Superior temporal gyrus (tissue), 1 donor: ENCODE data around the gene LAMB4.

Source experiments
- DNase-seq: peaks from one replicate; pipeline ENCODE4 v3.0.0-alpha.2; 2016; ENCODE audit errors: extremely low spot score

LAMB4 gene

DNA sequence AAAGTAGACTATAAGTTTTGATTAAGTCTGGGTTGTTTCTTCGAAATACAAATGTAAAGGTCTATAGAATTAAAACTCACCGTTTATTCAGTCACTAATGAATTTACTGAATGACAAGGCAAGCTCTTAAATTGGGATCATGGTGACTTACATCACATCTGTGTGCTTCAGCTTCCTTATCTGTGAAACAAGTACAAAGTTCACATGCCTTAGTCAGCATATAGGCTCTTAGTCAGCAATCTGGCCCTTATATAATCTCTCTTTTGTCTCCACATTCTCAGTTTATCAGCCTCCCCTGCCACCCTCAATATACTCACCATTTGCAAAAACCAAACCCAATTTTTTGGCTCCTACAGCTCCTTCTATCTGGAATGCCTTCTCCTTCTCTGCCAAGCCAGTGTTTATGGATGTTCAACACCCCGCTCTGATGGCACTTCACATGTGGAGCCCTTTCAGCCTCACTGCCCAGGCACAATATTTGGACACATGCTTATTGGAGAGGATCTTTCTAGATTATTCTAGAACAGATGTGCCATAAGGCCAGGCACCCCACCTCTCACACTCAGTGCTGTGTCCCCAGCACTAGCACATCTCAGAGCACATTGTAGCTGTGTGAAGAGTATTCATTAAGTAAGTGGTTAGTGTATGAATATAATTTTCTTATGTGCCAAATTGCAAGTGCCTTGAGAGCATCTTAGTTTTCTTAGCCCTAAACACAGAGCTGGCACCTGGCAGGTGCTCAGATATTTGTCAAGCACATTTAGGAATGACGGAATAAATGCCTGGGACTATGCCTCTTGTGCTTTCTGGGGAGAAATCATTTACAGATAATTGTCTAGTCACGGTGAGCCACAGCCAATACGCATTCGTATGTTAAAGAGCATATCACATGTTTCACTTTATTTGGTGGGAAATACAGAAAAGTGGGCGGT is 117.4 kb downstream of the LAMB4 start:
- no peak for DNase-seq

DNA sequence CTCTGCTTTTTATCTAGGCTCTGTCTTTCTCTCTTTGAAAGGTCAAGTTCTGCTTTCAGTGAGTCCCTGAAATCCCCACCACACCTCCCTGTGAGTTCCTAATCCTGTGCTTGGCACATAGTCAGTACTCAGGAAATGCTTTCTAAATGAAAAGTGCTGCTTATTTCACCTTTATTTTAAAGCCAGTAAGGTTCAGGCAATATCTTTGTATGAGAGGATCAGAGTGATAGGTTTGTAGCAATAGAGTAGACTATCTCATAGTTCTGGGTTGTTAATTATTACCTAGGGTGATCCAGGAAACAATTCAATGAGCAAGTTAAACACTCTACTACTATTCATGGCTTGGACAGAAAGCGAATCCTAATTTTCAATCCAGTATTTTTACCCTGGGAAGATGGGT is 119.8 kb downstream of the LAMB4 start:
- DNase-seq, result no peak

DNA sequence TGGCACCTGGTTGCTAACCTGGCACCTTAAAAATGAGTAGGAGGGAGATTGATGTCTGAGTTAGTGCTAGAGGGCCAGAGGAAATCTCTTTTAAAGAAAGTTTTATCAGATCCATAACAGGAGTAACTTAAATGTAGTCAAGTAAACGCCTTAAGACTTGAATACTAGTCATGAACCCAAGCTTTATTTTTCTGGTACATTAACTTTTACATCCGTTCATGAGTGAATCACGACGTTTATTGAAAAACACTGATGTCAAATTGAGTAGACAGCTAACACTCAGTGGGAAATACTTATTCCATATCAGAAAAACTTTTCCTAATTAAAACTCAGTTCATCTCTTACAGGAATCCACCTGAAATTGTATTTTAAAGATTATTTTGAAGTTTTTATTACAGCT is 120.3 kb downstream of the LAMB4 start:
- DNase-seq, result no peak

DNA sequence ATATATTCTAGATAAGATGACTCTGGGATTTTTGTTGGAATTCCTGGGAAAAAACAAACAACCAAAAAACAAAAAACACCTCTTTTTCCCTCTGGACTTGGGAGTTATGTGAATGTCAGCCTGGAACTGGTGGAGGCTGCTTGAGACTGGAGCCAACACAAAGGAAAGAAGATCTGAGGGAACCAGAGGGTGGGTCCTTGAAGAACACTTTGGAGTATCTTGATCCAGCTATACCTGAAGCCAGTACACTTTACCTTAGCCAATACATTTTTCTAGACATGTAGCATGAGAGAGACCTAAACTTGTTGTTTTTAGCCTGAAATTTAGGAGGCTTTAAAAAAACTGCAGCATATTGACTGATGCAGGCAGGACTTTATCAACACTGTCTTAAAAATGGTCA is 121.3 kb downstream of the LAMB4 start:
- no peak for DNase-seq

DNA sequence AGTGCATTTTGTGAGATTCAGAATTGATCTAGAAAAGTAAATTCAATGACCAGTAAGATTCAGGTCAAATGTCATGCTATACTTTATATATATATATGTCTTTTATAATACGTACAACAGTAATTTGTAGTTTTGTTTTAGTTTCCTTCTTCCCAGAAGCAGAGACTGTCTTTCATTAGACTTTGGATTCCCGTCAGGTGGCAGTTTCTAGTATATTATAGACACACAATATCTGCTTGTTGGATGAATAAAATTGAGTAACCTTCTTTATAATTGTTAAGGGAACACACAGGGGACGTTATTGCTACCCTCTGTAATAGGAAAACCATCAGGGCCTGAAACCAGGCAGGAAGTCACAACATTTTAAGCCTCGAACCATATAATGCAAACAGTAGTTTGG is 121.9 kb downstream of the LAMB4 start:
- no peak for DNase-seq

DNA sequence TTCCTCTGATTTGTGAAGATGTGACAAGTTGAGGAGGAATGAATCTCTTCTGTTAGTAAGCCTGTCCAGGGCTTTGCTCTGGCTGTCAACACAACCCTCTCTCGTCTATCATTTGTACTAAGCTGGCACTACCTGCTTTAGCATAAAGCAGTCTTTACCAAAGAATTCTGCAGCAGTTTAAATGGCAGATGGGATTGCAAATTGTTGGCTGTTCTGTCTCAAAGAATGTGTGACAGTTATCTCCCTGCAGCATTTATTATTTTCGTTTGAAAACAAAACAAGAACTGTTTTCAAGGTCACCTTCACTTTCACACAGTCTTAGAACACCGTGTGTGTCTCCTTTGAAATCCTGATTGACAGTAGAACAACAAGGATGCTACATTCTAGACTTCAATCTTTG is 122.4 kb downstream of the LAMB4 start:
- no peak for DNase-seq

DNA sequence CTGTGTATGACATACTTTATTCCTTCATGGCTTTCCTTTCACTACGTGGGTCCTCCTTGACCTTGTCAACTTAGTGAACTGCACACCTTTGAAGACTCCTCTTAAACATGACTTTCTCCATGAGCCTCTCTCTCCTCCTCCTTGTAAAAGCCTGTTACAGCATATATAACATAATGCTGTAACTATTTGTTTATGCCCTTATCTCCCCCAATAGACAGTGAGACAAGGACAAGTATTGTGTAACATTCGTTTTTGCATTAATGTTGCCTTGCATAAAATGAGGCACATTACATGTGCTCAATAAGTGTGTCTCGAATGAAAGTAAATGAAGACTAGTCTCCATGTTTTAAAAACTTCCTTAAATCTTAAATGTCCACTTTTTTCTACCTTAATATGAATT is 122.9 kb downstream of the LAMB4 start:
- no peak for DNase-seq

DNA sequence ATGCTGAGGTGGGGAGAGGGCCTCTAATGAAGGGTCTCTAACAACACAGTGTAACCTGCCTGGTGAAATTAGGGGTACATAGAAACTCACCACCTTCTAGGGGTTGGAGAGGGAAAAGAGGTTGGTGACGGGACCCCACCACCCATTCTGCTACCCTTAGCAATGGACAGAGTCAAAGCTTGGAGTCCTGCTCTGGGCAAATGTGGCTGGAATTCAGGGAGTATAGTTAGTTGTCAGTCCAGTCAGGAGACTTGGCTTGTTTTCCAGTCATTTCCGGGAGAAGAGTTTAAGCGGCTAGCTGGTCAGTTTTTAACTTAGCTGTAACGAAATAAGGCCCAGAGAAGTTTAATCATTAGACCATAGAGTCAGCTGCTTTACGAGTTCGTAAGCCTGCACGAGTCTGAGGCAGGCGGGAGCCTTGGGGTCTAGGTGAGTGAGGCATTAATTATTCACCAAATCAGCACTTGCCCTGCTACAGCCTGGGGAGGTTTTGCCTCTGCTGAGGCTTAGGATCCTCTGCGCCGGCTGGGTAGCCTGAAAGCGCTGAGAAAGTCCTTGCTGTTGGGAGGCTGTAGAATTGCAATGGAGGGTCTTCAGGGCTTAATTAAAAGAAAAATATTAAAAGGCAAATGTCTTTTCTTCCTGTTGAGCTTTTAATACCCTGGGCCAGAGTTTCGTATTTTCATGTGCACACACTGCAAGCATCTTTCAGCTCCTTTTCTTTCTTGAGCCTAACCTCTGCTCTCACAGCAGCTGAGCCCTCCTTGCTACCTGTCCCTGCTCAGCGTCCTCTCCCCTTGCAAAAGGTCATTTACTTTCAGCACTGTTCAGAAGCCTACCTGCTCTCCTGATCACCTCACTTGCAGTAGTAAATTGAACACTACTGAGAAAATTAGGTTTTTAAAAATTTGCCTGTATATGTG is 125.7 kb downstream of the LAMB4 start:
- DNase-seq, result no peak

DNA sequence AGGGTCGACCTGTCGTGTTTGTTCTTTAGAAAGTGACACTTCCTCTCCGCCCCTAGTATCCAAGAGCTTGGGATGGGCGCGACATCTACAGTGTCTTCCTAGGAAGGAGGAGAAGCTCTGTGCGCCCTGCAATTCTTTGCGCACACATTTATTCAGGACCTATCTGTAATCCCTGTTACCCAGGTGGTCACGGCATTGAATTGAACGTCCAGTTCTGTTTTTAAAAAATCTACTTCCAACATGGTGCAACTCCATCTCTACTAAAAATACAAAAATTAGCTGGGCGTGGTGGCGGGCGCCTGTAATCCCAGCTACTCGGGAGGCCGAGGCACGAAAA is 126.6 kb downstream of the LAMB4 start:
- no peak for DNase-seq

DNA sequence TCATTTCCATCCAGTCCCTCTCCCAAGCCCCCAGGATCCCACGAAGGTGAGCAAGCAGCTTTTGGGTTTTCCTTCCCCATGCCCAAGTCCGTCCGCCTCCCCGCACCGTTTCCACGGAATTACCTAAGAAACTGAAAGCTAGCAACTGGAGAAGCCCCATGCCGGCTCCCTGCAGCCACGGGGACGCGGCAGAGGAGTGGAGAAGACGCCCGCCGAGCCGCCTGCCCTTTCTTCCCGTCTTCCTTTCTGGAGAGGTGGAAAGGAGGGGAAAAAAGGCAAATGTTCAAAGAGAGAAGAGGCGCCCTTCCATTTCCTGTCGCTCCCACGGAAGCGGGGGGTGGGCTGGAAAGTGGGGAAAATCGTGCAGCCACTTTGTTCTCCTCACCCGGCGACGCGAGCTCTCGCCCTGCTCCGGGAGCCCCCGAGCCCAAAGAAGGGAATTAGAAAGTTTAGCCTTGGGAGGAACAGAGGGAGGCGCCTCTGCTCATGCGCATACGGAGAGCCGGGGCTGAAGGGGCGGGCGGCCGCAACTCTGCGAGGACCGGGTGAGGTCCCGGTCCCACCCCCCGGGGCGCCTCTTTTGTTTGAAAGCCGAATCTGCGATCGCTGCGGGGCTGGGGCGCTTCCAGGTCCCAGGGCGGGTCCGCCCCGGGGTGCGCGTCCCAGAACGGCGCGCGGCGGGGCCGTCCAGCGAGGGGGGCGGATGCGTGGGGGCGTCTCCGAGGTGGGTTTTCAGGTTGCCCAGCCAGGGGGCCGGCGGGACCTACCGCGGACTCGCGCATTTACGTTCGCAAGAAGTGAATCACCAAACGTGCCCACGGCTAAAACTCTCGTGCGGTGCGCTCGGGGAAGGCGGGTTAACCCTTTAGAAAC is 127.2 kb downstream of the LAMB4 start, which contains the start of gene LAMB1:
LAMB1 (minus strand) TSS at position 436 of the 873 bp plus-strand sequence; CDS start at position 160, 276 bp downstream.
- DNase-seq, result no peak

DNA sequence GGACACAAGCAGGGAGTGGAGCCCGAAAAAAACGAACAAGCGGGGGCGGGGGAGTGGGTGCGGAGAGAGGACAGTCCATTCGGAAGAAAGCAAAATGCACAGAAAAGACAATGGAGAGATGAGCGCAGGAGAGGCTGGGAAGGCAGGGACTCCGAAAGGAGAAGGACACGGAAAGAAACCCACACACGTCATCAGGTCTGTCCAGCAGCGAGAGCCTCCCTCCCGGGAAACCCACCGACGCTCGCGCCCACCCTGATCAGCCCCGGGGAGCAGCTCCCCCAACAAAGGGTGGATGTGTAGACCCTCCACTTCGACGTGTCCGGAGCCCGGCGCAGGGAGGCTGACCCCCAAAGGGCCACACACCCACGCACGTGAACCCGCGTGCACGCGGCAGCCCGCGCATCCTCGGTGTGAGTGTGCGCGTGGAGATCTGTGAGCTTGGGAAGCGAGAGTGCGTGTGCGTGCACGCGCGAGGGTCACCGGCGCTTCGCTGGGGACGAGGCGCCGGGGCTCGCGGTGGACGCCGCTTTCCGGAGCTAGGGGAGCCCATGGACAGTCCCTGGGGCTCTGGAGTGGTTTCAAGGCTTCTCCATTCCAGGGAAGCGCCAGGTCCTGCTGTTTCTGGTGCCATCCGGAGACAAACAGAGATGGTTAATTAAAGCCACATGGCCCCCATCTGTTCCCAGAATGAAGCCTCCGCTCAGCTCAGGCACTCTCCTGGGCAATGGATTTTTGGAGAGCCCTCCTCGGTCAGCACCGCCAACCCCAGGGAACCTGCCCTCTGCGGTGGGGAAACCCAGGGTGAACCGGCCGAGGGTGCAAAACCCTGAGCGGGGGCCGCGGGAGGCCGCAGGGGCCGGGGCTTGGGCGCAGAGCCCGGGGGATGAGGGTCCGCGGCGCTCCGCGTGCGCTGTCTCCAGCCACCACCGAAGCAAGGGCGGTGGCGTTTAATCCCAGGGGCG is 128.1 kb downstream of the LAMB4 start:
- no peak for DNase-seq

DNA sequence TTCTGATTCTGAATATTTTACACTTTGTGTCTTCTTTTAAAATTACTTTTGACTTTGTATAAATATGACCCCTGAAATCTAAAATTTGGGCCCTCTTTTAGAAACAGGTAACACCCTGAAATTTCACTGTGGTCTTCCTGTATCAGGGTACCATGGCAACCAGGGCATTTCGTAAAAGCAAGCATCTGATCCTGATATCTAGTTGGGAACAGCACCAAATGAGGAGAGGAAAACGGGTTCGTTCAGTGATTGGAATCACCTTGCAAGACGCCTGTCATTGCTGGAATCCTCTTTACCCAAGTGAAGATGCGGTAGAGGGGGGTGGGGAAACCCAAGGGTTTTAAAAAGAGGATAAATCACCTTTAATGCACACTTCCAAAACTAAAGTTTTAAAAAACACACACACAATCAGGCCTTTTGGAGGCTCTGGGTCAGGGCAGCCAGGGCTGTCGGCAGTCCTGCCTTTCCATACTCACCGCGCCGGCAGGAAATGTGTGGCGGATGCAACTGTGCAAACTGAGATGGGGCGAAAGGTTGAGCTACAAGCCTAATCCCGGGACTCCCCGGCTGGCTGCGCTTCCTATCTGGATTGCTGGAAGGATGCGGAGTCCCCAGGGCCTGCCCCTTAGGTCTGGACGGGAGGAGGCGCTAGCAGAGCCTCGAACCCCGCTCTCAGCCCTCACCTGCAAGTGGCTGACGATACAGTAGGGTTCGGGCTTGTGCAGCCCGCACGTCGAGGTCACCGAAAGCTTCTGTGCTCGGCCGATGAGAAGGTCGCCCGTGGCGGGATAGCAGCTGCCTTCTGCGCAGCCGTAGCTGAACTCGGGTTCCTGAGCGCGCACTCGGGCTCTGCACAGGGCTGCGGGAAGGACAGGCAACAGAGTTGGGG is 129.0 kb downstream of the LAMB4 start:
- no peak for DNase-seq

DNA sequence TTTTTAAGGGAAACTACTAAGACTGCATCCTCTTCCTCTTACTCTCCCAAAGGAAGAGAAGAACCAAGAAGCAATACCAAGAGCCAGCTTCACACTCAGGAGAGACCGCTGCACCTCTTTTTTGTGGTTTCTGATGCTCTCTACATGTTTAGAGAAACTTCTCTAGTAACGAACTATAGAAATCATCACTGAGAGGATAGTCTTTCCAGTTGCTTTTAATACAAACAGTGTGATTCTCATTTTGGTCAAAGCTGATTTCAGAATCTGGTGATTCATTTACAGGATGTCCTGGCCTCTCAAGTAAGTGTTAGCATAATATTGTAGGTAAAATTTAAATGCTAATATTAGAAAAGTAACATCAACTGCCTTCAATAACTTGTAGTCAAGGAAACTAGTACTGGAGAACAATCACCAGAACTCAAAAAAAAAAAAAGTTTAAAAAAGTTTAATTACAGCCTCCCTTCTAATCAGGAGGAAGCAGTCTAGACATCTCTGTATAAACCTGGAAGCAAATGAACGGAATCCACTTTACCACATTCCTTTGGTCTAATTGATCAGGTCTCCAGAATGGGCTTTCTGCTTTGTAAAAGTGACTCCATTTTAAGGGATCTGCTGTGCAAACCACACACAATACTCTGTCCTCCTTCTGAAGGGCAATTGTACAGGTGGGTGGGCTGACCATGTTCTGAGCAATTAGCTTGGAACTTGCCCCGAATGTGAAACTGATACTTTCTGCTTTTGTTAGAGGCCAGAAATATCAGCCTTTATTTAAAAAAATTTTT is 130.2 kb downstream of the LAMB4 start:
- no peak for DNase-seq

DNA sequence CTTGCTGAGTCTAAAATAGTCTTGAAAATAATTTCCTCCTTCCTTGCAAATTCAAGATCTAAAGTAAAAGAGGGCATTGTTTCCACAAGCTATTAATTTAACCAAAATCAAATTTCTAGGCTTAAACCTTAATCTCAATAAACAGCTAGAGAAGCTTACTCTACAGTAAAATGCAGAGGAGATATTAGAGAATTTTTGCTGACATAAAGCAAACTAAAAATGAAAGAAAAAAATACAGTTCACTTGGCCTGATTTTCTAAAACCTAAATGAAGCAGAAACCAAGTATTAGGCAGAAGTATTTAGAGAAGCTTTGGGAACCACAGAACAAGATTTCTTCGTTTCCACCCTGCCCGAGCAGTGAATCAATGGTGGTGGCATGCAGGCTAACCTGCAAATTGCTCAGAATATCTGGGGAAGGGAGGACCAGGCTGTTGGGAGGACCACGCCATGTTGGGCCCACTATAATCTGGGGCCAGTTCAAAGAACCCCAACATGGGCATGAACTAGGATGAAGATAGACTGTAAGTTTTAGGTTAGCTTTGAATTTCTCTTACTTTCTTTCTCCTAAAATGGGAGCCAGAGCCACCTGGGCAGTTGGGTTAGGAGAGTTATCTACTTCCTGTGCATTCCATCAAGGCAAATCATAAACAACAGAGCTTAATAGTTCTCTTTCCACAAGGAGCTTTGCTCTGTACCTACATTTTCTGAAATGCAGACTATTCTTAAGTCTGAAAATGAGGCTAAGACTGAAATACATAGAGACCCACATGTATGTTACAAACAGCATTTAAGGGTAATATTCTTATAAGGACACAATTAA is 131.3 kb downstream of the LAMB4 start:
- DNase-seq, result no peak

DNA sequence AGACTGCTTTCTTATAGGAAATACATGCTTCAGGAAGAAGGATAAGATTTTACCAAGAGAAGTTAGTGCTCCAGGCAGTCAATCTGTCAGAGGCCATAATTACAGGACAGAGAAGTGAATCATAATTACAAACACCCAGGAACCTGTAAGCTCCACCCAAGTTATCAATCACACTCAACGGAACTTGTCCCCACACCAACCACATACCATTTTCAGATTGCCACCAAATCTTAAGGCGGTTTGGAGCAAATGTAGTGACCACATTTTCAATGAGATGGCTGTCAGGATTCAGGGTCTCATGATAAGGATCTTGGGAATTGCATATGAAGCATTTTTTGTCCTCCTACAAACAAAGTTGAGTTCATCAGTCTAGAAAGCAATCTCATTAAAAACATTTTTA is 132.0 kb downstream of the LAMB4 start:
- no peak for DNase-seq

DNA sequence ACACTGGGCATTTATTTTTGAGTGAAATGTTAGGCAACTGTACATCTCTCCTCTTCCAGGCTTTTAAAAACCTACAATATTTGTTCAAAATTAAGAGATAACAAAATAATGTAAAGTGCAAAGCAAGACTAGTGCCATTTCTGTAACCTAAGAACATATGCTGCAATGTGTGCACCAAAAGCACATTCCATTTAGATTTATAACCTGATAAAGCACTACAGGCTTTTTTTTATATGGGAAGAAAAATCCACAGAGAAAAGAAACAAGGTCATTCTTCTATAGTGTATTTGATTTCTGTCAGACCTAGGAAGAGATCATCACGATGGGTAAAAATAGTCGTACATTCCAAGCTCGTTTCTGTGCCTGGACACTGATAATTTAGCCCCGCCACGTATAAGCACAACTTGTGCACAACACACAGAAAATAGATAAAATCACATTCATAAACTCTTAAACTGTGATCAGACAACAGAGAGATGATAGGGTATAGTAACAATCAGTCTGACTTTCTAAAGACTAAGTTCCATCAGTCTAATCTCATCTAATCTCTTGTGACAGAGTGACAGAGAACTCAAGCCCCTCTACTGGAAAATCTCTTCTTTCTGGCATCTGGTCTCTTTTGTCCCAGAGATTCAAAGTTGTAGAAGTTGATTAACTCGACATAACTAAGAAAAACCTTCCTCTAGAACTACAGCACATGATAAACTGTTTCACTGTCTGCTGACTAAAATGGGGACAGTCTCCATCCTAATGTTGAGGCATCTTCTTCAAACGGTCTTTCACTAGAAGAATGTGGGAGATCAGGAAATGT is 133.9 kb downstream of the LAMB4 start:
- DNase-seq, result no peak
